NCI-H446 (cell line): ENCODE measurements around the gene MTCP1.

ENCODE experiments used
- DNase-seq, 2 experiments: peaks; one replicate each; lab custom pipeline; 2025; lab: John Stamatoyannopoulos, UW

The MTCP1 gene

GRCh38 chrX:155070975-155071693 lies at the start of gene MTCP1, which contains the start of the genes BRCC3 and CMC4:
MTCP1 (minus strand) TSS chrX:155071136; CDS start chrX:155066010, 5,126 bp downstream.
BRCC3 (plus strand) TSS chrX:155071508; CDS start chrX:155071528, 20 bp downstream.
CMC4 (minus strand) TSS chrX:155071136; CDS start chrX:155064023, 7,113 bp downstream.
- peak; percentile 52 to 95 for DNase-seq

- no peak for DNase-seq
Measured at GRCh38 chrX:155115174-155115819, 44.4 kb upstream of the MTCP1 start.

GRCh38 chrX:155113097-155113496 lies 42.2 kb upstream of the MTCP1 start:
- DNase-seq, result no peak

- DNase-seq, result no peak
Measured at GRCh38 chrX:155112171-155112570, 41.2 kb upstream of the MTCP1 start.

GRCh38 chrX:155108427-155108826 lies 37.5 kb upstream of the MTCP1 start:
- no peak for DNase-seq

GRCh38 chrX:155105919-155106318 lies 35.0 kb upstream of the MTCP1 start:
- DNase-seq, result no peak

GRCh38 chrX:155094468-155095061 lies 23.6 kb upstream of the MTCP1 start:
- DNase-seq, result peak; percentile 42

GRCh38 chrX:155086961-155087735 lies 16.2 kb upstream of the MTCP1 start:
- DNase-seq, result no peak

GRCh38 chrX:155086202-155086840 lies 15.4 kb upstream of the MTCP1 start:
- peak in 1 of 2 experiments; percentile 17 for DNase-seq

- DNase-seq, result no peak
Measured at GRCh38 chrX:155071694-155072280, 851 bp upstream of the MTCP1 start.

GRCh38 chrX:155070663-155070974 lies 317 bp downstream of the MTCP1 start:
- DNase-seq, result no peak

- no peak for DNase-seq
Measured at GRCh38 chrX:155070038-155070437, 898 bp downstream of the MTCP1 start.

GRCh38 chrX:155069414-155069813 lies 1.5 kb downstream of the MTCP1 start:
- no peak for DNase-seq

- DNase-seq, result no peak
Measured at GRCh38 chrX:155068165-155068564, 2.8 kb downstream of the MTCP1 start.

- DNase-seq, result no peak
Measured at GRCh38 chrX:155065035-155065734, 5.8 kb downstream of the MTCP1 start.

GRCh38 chrX:155061760-155062159 lies 9.2 kb downstream of the MTCP1 start:
- DNase-seq, result no peak

GRCh38 chrX:155056877-155057792 lies 13.8 kb downstream of the MTCP1 start:
- DNase-seq, result peak; percentile 4 to 70

GRCh38 chrX:155056471-155056870 lies 14.5 kb downstream of the MTCP1 start:
- no peak for DNase-seq

GRCh38 chrX:155055494-155055893 lies 15.4 kb downstream of the MTCP1 start:
- no peak for DNase-seq

- DNase-seq, result no peak
Measured at GRCh38 chrX:155054255-155054654, 16.7 kb downstream of the MTCP1 start.
